Esophagus squamous epithelium (tissue), 5 donors: ENCODE results near the gene RNPEPL1. TPM values are rescaled to one million over a fixed set of nuclear protein-coding genes. Genes with fewer than 3 reads are reported as not detected.

Experiments used
- DNase-seq: peaks from one replicate; lab custom pipeline; 2025; lab: John Stamatoyannopoulos, UW
- H3K27ac ChIP-seq, 4 donors: fragments of 200-600 bp; sonication (generic); one replicate each; pipeline ENCODE4 v1.5.1; 2016 to 2019; ENCODE audit warnings: mild to moderate bottlenecking in 1 of 4
- H3K27me3 ChIP-seq, 4 donors: fragments of 200-600 bp; sonication (generic); 1 replicate in 3 of 4; 2 replicates in 1 of 4; pipeline versions ENCODE4 v1.5.1 to v1.6.0; 2017 to 2021; ENCODE audit warnings: antibody characterized with exemption in 1 of 4
- H3K36me3 ChIP-seq, 3 donors: fragments of 200-600 bp; sonication (generic); one replicate each; pipeline ENCODE4 v1.5.1; 2016 to 2019
- H3K4me1 ChIP-seq, 3 donors: fragments of 200-600 bp; sonication (generic); one replicate each; pipeline ENCODE4 v1.5.1; 2017 to 2019
- H3K4me3 ChIP-seq, 4 donors: fragments of 200-600 bp; sonication (generic); 1 replicate in 3 of 4; 2 replicates in 1 of 4; pipeline ENCODE4 v1.5.1; 2016 to 2019; ENCODE audit warnings: mild to moderate bottlenecking in 2 of 4, moderate library complexity in 1 of 4
- H3K9me3 ChIP-seq, 3 donors: fragments of 200-600 bp; sonication (generic); one replicate each; pipeline ENCODE4 v1.5.1; 2016 to 2019
- CTCF ChIP-seq, 6 experiments: fragments of 450-650 bp in 4 of 6; fragments of 200-600 bp in 2 of 6; sonication (generic) in 2 of 6; IDR thresholded peaks; one replicate each; pipeline ENCODE4 v1.5.1; 2016 to 2019; ENCODE audit warnings: antibody characterized with exemption in 6 of 6, mild to moderate bottlenecking in 4 of 6, moderate library complexity in 4 of 6
- POLR2A ChIP-seq, 4 donors: fragments of 450-650 bp; IDR thresholded peaks; one replicate each; pipeline ENCODE4 v1.6.1; 2017; ENCODE audit warnings: antibody characterized with exemption in 4 of 4, mild to moderate bottlenecking in 4 of 4, moderate library complexity in 3 of 4
- WGBS, 2 donors: methylation state at CpG; one replicate each; pipeline ENCODE4 v1.1.5; 2018; 5-methylcytosine and 5-hydroxymethylcytosine counted together
- intact Hi-C: fragments of 100-400 bp; cut with DNase I; formaldehyde crosslinking; loops from one replicate; pipeline ENCODE4 v1.15.0; 2022
- total RNA-seq, 4 donors: library from RNA; depleted of rRNA; stranded (reverse); fragments of >200 nt; gene quantifications; one replicate each; pipeline ENCODE4 v1.1.0, GENCODE V29; 2016
- donor health status: DM: yes; HTN: yes; CAD: no.

The RNPEPL1 gene
- total RNA-seq, 4 donors from 2014 or later: 41.9 to 96.5 (median 48.1) TPM

- intact Hi-C loops: no loop called here
- Histone ChIP-seq H3K27me3 (no peaks in the 10 kb centered on the region), H3K4me1 (peaks cover 0 to 6% (median 4%) of the 10 kb centered on the region in 3 donors), H3K27ac (no peak overlapping the region), H3K36me3 (peaks cover 0 to 15% (median 0%) of the 10 kb centered on the region in 3 donors), H3K9me3 (no peaks in the 10 kb centered on the region), H3K4me3 (no peak overlapping the region)
- DNase-seq: no peak
- WGBS, 2 donors: 67 to 82% methylated on average over 3 to 5 of the region's 12 CpGs
- no peak for TF ChIP-seq POLR2A (IDR thresholded peaks at IDR 0.05)
- no peak for TF ChIP-seq CTCF (IDR thresholded peaks at IDR 0.05)
Observed at GRCh38 chr2:240605867-240606743, 37.8 kb downstream of the RNPEPL1 start.

- DNase-seq: no peak
Observed at GRCh38 chr2:240611601-240612210, 43.4 kb downstream of the RNPEPL1 start.

GRCh38 chr2:240613781-240614180, 45.5 kb downstream of the RNPEPL1 start:
- Histone ChIP-seq H3K36me3 (no peaks in the 10 kb centered on the region), H3K9me3 (no peaks in the 10 kb centered on the region), H3K4me1 (peaks cover 0 to 3% (median 0%) of the 10 kb centered on the region in 3 donors), H3K4me3 (no peak overlapping the region), H3K27me3 (no peaks in the 10 kb centered on the region), H3K27ac (no peak overlapping the region)
- TF ChIP-seq CTCF (IDR thresholded peaks at IDR 0.05): no peak
- TF ChIP-seq POLR2A (IDR thresholded peaks at IDR 0.05): no peak
- WGBS, 2 donors: 92 to 93% methylated on average over 4 of the region's 4 CpGs
- intact Hi-C loops: no loop called here
- no peak for DNase-seq

More at GRCh38 chr2:240611601-240612210, 43.4 kb downstream of the RNPEPL1 start:
- Histone ChIP-seq H3K27ac (no peak overlapping the region), H3K27me3 (no peaks in the 10 kb centered on the region), H3K4me3 (no peak overlapping the region), H3K9me3 (no peaks in the 10 kb centered on the region), H3K4me1 (peaks cover 0 to 3% (median 0%) of the 10 kb centered on the region in 3 donors), H3K36me3 (no peaks in the 10 kb centered on the region)
- WGBS, 2 donors: 89 to 90% methylated on average over 8 to 10 of the region's 10 CpGs
- intact Hi-C loops: no loop called here
- TF ChIP-seq POLR2A (IDR thresholded peaks at IDR 0.05) (no peak), CTCF (IDR thresholded peaks at IDR 0.05) (no peak)

GRCh38 chr2:240614391-240614790, 46.1 kb downstream of the RNPEPL1 start:
- peaks cover 0 to 3% (median 0%) of the 10 kb centered on the region in 3 donors for H3K4me1 ChIP-seq
- H3K27me3 ChIP-seq: no peaks in the 10 kb centered on the region
- no peak overlapping the region for H3K4me3 ChIP-seq
- no peak overlapping the region for H3K27ac ChIP-seq
- WGBS, 2 donors: 100% methylated on average over 3 to 5 of the region's 9 CpGs
- H3K9me3 ChIP-seq: no peaks in the 10 kb centered on the region
- no peak for DNase-seq
- intact Hi-C loops: no loop called here
- H3K36me3 ChIP-seq: no peaks in the 10 kb centered on the region
- no peak for TF ChIP-seq POLR2A (IDR thresholded peaks at IDR 0.05)
- TF ChIP-seq CTCF (IDR thresholded peaks at IDR 0.05): no peak

- Histone ChIP-seq H3K36me3 (no peaks in the 10 kb centered on the region), H3K9me3 (no peaks in the 10 kb centered on the region), H3K4me1 (peaks cover 0 to 3% (median 0%) of the 10 kb centered on the region in 3 donors), H3K27me3 (no peaks in the 10 kb centered on the region), H3K27ac (no peak overlapping the region), H3K4me3 (no peak overlapping the region)
- no peak for DNase-seq
- TF ChIP-seq POLR2A (IDR thresholded peaks at IDR 0.05): no peak
- TF ChIP-seq CTCF (IDR thresholded peaks at IDR 0.05): no peak
- intact Hi-C loops: no loop called here
- WGBS, 2 donors: 68 to 100% methylated on average over 1 to 2 of the region's 2 CpGs
Observed at GRCh38 chr2:240615396-240615795, 47.1 kb downstream of the RNPEPL1 start.
